GM21423 (cell line): ENCODE measurements around the gene ELOVL5.
A peak's percentile ranks its signal among the peaks of the same experiment; 100 is the strongest.
"Not testable (repeated sequence)": the region's sequence is repeated elsewhere in the genome, so short reads cannot be mapped to it uniquely, and the experiment has no call there.

ENCODE experiments used
- ATAC-seq: cut with Tn5 transposase; IDR thresholded peaks from one replicate; pipeline ENCODE4 v1.9.1; 2021; ENCODE audit warnings: mild to moderate bottlenecking, moderate library complexity; ENCODE audit not compliant: unreplicated experiment

Gene ELOVL5

GRCh38 chr6:53306819-53307347 lies 41.9 kb downstream of the ELOVL5 start:
- peak; percentile 55 for ATAC-seq

GRCh38 chr6:53306217-53306616 lies 42.5 kb downstream of the ELOVL5 start:
- ATAC-seq = not testable (repeated sequence)

- ATAC-seq = not testable (repeated sequence)
Observed at GRCh38 chr6:53305506-53306005, 43.2 kb downstream of the ELOVL5 start.

DNA sequence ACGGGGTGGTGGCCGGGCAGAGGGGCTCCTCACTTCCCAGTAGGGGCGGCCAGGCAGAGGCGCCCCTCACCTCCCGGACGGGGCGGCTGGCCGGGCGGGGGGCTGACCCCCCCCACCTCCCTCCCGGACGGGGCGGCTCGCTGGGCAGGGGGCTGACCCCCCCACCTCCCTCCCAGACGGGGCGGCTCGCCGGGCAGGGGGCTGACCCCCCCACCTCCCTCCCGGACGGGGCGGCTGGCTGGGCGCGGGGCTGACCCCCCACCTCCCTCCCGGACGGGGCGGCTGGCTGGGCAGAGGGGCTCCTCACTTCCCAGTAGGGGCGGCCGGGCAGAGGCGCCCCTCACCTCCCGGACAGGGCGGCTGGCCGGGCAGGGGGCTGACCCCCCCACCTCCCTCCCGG lies 43.8 kb downstream of the ELOVL5 start:
- not testable (repeated sequence) for ATAC-seq

GRCh38 chr6:53302678-53303360 lies 45.9 kb downstream of the ELOVL5 start:
- no peak for ATAC-seq

GRCh38 chr6:53301801-53302537 lies 46.8 kb downstream of the ELOVL5 start:
- ATAC-seq = no peak

- no peak for ATAC-seq
Observed at GRCh38 chr6:53300656-53301551, 47.8 kb downstream of the ELOVL5 start.

DNA sequence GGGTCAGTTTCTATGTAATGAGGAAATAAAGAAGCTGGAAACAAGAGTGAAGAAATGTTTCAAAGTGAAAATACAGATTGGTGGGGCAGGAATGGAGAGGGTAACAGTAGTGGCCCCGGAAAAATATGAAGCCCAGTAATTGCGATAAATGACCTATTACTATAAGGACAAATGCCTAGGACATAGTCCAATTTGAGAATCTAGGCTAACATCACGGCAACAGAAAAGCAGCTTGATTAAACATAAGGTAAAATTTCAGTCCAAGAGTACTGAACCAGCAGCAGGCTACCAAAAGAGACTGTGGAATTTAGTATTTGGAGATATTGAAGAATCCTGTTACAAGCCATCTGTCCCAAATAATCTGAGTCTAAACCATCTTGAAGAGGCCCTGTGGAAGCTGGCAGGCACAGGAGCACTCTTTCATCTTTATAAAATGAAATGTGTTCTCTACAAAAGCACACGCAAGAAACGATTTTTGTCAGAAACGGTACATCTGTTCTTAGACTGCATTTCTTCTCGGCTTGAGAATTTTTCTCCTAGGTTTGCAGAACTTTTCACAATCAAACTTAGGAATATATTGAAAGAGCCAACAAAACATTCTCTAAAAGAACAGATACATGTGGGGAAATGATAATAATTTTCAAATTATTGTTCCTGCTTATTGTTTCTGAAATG lies 49.3 kb downstream of the ELOVL5 start:
- ATAC-seq = no peak

DNA sequence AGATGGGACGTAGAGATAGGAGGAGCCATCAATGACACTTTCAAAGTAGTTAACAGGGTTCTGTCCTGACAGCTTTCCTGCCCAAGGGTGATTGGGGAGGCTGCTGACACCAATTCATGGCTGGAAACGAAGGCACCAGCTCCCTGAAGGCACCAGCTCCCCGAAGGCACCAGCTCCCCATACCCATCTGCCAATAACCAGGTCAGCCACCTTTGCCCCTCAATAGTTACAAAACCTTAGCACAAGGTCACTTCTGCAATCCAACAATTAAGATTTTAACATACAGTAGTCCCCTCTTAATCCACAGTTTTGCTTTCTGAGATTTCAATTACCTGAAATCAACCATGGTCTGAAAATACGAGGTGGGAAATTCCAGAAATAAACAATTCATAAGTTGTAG lies 51.7 kb downstream of the ELOVL5 start:
- ATAC-seq = no peak

DNA sequence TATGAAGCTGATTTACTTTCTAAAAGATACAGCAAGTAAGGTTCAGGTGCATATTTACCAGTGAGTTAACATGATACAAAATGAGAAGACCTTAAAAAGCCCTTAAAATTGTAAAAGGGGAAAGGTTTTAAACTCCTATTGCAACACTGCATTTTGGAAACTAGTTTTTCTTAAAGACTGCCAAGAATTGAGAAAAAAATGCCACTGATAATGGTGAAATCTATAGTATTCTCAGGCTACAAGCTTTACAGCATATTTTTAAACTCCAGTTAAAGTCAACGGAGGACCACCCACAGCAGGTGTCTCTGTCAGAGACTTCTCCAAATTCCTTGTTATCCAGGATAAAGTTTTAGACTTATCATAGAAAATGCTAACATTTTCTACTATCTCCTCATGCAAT lies 53.6 kb downstream of the ELOVL5 start:
- ATAC-seq = no peak

DNA sequence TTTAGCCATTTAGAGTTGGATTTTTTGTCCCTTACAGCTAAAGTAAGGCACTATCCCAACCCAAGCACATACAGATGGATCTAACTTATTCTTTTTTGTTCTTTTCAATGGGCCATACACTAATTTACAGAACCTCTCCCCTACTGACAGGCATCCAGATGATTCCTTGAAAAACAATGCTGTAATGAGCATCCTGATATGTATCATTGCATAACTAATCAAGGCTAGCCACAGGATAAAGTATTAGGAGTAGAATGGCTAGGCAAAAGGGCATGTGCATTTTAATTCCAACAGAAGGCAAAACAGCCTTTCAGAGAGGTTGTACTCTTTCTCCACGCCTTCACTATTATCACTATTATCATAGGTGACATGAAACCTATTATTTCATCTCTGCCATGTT lies 54.1 kb downstream of the ELOVL5 start:
- ATAC-seq = no peak

GRCh38 chr6:53294095-53294494 lies 54.7 kb downstream of the ELOVL5 start:
- no peak for ATAC-seq

DNA sequence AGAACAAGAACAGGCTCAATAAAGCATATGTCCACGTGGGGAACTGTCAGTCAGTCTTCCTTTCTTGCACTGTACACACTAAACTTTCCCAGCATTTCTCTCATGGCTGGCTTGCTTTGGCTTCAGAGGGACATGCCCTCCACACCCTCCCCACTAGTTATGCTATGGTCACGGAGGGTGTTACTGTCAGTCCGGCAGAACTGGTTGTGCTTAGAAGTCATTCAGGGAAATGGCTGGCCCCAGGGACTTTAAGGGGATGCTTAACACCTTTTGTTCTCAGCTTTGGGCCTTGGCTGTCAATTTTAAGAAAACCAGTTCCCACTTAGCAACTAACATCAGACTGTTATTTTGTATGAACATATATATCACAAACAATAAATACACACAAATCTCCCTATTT lies 55.1 kb downstream of the ELOVL5 start:
- no peak for ATAC-seq

- ATAC-seq = no peak
Observed at GRCh38 chr6:53290537-53291510, 57.9 kb downstream of the ELOVL5 start.

DNA sequence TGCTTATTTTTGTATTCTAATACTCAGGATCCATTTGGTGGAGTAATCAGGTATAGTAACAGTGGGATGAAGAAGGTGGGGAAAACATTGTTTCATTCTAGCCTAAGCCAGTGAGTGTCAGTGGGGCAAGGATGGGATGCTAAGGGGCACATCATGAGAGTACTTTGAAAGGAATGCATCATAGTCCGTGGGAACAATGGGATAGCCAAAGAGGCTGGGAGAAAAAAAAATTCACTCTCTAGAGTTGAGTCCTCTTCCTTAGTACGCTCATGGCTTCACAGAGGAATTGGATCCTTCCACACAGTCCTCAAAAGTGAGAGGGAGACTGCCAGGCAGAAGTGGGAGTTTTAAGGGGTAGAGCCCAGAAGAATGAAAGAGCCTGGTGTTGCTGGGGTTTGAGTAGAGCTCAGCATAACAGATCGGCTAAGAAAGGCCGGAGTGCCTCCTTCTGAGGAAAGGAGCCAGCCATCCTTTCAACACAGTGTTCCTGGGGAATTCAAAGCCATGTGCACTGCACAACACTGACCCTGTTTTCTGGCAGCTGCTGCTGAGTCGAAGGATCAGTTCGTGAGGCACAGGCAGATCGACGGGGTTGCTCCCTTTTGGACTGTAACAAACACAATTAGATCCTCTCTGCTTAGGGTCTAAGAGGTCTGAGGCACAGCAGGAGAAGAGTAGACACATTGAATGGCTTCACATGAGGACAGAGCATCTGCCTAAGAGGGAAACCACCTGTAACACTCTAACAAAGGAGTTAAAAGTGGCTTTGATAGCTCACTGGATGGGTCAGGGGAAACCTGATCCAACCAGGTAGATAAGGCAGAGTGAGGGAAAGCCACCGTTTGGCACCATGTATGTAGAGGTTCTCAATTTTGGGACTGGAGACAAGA lies 61.2 kb downstream of the ELOVL5 start:
- no peak for ATAC-seq

GRCh38 chr6:53284901-53285300 lies 63.8 kb downstream of the ELOVL5 start:
- peak; percentile 75 for ATAC-seq

DNA sequence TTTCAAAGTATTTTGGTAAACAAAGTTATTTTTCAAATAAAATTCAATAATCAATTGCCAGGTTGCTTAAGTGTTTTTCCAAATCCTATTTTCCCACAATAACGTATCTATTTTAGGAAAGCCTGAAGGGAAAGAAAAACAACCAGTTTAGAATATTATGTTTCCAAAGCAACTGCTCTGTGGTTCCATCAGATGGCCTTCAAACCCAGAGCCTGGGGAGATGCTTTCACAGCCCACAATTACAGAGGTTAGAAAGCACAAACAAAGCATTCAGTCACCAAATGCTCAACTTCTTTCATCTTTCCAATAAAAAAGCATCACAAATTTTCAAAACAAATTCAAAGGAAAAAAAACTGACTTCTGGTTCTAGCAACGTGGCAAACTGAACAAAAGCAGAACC lies 66.0 kb downstream of the ELOVL5 start:
- ATAC-seq = no peak

GRCh38 chr6:53282234-53282633 lies 66.5 kb downstream of the ELOVL5 start:
- no peak for ATAC-seq
